ENCODE results near the gene TTLL11.

TTLL11 gene

DNA sequence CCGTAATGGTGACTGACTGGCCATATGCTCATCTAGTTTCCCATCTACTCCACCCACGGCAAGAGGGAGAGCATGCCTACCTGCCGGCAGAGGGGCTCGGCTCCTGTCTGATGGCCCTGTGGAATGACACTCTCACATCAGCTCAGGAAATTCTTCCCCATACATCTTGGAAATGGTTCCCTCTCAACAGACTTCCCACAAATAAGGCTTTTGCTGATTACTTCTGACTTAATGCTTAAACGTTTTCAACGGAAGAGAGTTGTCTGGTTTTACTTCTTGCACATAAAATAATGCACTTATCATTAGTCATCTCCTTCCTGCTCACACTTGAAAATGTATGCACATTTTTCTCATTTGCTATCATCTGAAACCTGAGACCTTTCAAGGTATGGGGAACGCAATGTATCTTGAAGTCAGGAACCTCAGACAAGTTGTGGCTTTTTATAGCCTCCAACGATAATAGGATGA, 129.5 kb downstream of the TTLL11 start:
- no peak for DNase-seq

DNA sequence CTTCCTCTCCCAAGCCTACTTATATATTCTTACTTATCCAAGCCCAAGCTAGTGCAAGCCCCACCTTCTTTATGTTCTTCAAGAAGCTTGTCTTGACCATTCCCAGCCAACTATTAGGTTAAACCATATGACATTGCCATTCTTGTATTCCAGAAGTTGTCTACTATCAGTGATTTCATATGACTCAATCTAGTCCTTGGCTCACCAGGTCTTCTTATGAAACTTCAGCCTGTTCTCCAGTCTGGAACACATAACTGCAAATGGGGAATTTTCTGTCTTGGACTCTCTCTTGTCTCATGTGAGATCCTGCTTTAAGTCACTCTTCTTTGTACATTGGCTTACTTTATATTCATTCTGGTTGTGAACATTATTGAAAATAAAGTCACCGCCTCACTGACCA, 130.7 kb downstream of the TTLL11 start:
- no peak for DNase-seq

DNA sequence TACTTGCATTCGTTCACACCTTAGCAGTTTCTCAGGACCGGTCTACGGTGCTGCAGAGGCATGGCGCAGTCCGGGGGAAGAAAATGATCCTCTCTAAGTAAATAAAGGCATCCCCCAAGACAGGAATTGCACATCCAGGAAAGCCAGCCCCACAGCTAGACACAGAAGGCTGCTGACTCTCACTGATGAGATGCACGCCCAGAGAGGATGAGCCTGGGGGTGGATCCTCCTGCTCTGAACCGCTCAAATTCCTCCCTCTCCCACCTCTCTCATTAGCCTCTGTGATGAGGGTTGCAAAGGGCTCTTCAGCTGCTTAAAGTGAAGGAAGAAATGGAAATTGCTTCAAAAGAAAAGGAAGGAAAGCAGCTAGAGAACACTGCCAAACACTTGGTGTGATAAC, 132.4 kb downstream of the TTLL11 start:
- no peak for DNase-seq

DNA sequence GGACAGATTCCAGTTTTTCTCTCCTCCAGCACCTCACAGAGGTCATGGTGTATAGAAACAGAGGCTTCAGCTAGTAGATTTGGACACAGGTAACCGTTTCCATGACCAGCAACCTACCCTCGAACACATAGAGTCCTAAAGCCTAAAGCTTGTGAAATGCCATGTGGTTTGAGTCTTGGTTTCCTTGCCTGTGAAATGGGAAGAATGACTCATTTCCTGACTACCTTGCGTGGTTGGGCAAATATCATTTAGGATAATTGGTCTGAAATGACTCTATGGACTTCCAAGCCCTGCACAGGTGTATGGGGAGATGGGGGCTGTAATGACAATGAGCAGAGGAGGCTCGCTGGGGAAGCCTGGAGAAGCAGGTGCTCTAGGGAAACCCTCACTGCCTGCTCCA, 134.6 kb downstream of the TTLL11 start:
- DNase-seq: no peak

DNA sequence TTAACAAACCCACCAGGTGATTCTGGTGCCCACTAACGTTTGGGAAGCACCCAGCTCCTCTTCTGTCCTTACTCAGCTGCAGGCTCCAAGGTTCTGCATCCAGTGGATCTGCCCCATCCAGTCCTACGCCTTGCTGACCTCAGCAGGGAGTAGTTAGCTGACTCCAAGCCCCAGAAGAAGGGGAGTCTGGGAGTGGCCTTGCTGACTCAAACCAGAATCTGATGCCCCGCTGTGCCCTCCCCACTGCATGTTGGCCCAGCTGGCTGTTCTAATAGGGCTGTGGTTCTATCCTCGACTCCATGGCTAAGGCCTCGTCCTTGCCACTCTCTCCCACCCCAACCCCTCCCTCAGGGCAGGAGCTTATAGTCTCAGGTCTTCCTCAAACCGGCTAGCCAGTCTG, 136.3 kb downstream of the TTLL11 start:
- DNase-seq: no peak

DNA sequence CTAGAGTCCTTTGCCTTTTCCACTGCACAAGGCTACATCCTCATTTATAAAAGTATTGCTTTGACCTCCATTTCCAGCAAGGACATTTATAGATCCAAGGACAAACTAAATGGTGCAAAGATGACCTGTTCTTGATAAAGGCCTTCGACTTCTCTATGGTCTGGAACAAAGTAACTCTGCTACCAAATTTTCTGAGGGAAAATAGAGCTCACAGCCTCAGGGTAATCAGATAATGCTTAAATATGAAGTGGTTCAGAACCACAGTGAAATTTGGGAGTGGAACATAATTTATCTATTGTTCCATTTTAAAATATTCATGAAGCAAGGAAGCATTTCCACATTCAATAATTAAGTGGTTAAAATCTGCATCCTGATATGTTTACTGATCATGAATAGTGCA, 137.5 kb downstream of the TTLL11 start:
- no peak for DNase-seq

DNA sequence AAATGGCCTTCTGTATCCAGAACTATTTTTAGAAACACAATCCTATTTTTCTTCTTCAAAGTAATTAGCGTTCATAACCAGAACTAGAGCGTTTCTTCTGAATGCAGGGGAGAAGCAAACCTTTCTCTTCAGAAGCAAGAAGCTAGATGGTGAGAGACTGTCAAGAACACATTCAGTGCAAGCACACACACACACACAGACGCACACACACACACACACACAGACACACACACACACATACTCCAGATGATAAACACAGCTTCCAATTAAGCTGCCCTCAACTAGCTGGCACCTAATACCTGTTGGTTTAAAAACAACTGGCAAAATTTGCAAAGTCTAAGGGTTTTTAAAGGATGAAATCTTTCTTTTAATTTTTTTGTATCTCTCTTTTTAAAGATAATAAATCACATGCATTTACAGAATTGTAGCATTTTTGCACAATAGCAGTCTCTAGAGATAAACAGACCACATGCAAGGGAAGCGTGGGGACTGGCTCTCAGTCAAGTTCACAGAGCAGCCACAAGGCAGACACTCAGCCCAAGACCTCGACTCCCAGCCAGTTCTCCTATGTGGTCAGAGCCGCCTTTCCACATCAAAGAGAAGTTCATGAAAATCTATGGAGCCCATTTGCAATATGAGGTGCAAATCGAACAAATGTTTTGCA, 138.5 kb downstream of the TTLL11 start:
- DNase-seq: no peak

DNA sequence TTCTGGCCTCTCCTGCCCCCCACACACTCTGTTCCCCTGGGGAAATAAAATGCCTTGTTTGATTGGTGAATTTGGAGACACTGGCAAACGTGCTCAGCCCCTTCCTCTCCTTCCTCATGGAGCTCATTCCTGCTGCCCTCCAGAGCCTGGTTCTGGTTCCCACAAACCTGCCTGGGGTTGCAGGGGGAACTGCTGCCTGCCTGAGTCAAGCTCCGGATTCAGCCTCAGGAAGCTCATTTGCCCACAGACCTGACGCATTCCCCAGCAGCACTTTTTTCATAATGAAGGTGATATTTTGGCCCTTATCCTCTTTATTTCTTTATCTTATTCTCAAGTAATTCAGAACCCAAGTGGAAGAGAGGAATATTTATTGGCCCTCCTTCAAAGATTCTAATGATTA, 140.5 kb downstream of the TTLL11 start:
- no peak for DNase-seq

DNA sequence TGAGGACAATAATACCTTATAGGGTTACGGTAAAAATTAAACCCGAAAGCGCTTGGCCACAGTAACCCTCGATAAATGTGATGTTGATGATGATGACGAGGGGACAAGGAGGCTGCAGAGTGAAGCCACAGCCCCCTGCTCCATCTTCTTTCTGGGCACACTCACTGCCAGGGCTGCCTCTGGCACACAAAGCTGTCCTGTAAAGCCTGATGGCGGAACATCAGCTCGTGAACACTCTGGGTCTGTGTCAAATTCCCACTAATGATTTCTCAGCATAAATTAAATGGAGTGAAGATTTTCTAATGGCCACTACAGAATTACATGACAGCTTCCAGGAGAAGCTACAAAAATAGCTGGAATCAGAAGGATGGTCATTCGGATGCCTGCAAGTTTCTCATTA, 142.2 kb downstream of the TTLL11 start:
- no peak for DNase-seq

DNA sequence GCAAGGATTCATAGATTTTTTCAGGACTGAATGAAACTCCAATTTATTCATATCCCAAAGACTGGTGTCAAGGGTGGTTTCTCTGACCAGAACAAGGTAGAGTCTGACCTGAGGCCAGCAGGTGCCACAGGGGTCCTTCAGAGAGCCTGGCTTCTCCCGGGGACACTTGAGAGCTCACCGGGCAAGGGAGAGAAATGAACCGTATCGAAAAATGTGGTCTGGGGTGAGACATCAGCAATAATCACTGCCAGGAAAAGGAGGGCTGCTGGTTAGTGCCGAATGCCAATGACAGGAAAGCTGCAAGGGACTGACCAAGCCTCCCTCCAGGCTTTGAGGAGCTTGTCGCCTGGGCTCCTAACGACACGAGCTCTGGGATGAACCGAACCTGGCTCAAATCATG, 142.7 kb downstream of the TTLL11 start:
- DNase-seq: no peak

DNA sequence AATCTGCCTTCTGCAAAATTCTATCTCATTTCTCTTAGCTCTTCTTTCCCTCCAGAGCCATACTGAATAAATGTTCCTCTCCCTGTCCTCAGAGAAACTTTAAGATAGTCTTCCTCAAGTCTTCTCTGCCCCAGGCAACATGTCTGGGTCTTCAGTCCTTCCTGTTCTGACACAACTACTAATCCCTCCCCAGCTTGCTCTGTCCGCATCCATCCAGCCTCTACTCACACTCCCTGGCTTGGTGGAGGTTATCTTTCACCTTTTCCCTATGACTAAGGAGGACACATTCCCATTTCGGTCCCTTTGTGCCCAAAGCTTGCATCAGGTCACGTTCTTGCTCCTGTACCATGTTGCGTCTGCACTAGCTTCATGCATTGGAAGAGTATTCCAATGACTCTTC, 143.3 kb downstream of the TTLL11 start:
- no peak for DNase-seq

DNA sequence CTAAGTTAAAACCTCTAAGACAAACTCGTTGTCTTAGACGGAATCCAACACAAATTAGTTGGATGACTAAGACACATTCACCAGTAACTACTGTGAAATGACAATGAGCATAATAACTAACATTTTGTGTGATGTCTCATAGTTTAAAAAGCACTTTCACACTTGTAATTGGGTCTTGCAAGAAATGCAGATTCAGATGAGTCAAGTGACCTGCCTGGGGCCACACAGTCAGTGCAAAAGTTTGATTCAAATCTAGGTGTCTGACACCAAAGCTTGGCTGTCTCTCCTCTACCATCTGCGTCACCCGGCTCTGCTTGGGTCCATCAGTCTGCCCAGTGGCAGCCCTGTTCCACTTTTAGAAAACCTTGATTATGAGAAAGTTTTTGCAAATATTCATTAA, 143.7 kb downstream of the TTLL11 start:
- no peak for DNase-seq

DNA sequence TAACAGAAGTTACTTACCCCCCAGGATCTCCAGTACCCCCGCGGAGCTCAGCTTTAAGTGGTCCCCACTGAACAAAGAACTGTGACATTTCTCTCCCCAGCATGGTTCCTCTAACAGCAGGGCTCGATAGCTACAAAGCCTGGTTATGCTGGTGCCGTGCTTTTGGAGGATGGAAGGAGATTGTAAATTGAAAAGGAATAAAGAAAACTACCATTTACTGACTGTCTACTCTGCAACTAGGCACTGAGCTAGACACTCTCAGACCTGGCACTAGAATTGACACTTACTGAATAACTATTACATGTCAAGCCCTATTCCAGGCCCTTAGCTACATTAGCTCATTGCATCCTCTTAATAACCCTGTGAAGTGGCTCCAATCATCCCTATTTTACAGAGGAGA, 145.3 kb downstream of the TTLL11 start:
- no peak for DNase-seq

DNA sequence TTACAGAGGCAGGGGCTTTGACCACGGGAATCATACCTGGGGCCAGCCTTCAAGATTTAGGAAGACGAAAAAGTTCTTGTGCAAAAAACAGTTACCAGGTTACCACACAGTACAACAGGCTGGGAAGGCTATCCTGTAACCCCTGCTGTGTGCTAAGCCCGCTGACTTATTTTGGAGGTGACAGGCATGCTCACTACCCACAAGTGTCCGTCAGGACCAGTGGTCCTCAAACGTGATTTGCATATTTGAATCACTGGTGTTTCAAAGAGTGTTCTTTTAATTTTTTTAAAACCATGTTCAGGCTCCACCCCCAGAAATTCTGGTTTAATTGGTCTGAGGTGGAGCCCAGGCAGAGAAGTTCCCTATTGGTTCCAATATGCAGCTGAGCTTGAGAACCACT, 146.6 kb downstream of the TTLL11 start:
- no peak for DNase-seq

DNA sequence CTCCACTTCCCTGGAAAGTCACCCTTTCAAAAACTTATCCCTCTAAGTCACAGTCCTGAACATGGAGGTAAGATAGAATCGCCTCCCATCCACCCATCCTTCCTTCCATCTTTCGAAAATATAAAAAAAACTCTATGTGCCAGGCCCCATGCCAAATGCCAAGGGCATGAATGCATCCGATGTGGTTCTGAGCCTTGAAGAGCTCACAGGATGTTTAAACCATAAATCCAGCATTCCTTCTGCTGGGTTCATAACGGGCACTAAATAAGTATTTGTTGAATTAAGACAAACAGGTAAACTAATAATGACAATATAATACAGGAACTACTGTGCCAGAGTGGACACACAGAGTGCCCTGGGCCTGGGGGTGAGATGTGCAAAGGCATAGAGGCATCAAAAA, 147.3 kb downstream of the TTLL11 start:
- no peak for DNase-seq

DNA sequence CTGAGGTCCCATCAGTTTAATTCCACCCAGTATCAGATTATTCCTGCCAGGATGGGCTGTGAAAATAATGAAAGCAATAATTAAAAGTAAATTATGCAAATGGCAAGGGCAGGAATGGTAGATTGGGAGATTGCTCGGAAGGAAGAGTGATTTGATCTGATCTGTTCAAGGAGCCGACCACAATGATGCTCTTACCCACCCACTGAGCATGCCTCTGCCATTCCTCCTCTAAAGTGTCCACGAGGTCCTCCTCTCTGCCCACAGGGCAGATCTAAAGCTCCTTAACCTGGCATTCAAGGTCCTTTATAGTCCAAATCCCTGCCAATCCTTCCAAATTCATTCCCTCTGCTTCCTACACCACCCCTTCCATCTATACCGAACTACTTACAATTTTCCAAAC, 147.8 kb downstream of the TTLL11 start:
- DNase-seq: no peak

DNA sequence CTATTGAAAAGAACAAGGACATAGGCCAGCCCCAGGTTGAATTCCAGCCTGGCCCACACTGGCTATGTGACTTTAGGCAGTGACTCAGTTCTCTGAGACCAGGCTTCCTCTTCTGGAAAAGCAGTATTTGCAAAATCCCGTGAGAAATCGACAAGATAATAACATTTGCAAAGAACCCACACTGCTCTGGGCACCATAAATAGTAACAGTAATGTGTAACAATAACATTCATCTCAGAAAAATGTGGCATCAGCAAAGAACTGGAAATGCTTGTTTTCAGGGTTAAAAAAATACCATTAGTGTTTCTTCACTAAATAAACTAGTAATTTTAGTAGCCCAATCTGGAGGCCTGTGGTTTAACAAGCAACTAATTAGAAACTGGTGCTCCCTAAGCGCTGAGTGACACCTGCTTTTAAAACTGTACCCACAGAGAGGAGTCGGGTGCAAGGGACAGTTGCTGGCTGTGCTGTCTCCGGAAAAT, 148.4 kb downstream of the TTLL11 start:
- no peak for DNase-seq

DNA sequence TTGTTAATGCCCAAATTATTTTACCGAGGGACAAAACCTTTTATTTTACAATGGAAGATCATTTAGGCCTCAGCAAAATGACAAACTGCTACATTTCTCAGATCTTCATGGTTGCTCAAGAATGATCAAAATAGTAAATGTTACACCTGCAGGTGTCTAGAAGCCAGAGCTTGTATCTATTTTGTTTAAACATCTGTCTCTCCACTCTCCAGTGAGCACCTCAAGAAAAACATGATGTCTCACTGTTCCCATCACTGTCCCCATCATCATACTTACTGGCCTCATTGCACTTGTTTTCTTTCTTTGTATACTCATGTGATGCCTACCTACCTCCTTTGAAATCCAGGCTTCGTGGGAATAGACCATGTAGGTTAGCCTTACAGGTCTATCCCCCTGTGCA, 149.6 kb downstream of the TTLL11 start:
- DNase-seq: no peak

DNA sequence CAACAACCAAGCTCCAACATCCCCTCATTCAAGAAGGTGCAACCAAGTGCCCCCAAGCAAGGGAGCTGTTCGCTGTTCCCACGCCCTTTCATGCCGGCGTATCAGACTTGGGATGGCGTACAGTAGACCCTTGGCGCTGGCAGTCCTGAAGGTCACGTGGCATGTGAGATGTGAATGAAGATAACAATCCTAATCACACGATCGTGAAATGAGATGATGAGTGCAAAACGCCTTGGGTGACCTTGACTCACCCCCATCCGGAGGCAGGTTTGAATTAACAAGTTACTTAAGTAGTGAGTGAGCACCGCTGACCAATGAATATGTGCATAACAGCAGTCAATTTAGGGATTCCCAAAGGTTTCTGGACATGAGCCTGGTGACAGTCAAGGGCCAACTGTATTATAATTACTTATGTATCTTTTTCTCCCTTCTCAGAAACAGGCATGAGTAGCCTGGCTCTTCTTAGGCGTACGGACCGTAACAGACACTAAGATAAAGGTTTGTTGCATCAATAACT, 150.2 kb downstream of the TTLL11 start:
- no peak for DNase-seq

DNA sequence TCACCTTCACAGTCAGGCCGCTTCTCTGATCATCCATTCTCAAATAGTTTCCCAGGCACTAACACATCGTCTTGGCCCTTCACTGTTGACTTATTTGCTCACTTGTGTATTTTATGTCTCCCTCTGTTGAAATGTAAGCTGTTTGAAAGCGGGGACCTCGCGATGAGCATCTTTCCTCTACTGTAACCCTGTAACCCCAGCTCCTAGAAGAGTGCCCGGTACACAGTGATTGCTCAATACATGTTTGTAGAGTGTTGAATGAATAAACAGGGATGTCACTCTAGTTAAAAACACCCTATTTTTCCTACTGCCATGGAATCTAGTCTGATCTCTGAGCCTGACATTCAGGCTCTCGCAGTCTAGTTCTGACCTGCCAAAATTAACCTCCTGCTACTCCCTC, 150.8 kb downstream of the TTLL11 start:
- no peak for DNase-seq

DNA sequence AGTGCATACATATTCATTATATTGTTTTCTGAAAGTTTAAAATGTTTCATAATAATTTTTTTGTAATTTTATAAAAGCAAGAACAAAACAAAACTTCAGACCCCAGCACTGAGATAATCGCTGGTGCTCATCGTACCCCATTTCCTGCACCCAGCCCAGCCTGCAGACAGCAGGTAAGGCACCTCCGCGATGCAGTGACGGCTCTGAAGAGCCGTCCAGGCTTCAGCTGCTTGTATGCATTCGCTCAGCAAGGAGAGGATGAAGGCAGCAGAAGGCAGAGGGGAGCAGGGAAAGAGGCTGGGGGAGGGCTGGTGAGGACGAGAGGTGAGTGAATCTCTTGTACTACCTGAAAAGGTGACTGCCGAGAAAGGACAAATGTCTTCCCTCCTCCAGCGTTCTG, 153.5 kb downstream of the TTLL11 start:
- DNase-seq: no peak

DNA sequence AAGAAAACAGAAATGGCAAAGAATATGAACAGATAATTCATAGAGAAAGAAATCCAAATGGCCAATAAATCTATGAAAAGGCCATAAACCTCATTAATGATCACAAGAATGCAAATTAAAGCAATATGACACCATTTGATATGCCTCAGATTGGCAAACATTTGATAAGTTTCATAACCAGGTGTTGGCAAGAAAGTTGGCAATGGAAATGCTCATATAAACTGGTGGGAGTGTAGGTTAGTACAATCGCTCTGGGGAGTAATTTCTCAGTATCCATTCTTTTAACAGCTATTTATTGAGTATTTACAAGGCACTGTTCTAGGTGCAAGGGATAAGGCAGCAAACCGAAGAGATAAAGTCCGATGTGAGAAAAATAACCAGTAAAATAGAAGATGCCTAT, 154.5 kb downstream of the TTLL11 start:
- DNase-seq: no peak

DNA sequence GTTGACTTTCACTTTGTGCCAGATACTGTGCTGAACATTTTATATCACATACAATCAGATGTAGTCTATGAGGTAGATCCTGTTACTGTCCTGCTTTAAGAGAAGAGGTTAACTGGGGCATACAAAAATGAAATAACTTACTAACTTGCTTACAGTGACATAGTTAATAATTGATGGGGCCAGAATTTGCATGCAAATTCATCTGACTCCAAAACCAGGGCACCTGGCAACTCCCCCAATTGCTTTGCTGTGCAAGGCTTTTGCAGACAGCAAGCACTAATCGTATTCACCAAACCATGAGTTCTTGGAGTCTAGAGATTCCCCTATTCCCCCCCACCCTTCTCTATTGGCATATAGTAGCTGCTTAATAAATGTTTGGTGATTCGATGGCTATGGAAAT, 155.9 kb downstream of the TTLL11 start:
- no peak for DNase-seq

DNA sequence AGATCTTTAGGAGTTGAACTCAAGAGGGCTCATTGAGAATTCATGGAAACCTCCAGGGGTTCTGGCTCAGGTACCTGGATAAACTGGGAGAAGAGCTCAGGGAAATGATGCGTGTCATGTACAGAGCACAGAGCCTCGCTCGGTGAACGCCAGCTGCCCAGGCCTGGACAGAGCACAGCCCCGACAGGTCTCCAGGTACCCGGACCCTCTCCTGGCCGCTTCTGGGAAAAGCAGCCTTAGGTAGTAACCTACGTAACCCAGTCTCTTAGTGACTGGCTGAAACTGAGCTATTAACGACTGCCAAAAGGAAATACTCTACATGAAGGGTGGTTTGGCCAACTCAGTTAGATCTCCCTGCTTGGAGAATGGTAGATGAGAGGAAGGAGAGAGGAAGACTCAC, 157.4 kb downstream of the TTLL11 start:
- DNase-seq: no peak

DNA sequence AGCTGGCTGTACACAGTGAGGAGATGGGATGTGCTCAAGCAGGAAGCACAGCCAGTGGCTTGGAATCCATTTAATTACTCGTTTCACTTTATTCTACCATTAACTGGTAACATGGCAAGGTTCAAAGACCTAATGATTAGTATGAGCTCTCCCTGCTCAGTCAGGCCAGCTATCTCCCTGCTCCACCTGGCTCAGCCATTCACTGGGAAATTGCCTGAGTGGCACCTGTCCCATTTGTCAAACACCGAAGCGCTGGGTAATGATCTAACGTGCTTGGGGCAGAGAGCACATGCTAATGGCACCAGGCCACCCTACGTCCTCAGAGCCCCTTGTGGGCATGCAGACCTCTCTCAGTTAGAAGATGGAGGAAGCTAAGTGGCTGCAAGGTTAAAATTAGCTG, 162.2 kb downstream of the TTLL11 start:
- DNase-seq: no peak
